ENCODE measurements around the gene VRK1. TPM values are rescaled to one million over a fixed set of nuclear protein-coding genes. Genes with fewer than 3 reads are reported as not detected.

Gene VRK1
- total and polyA plus RNA-seq, 2 of the 4 experiments (the other 2 are of a cell fraction), result 14.2 to 19.9 TPM

DNA sequence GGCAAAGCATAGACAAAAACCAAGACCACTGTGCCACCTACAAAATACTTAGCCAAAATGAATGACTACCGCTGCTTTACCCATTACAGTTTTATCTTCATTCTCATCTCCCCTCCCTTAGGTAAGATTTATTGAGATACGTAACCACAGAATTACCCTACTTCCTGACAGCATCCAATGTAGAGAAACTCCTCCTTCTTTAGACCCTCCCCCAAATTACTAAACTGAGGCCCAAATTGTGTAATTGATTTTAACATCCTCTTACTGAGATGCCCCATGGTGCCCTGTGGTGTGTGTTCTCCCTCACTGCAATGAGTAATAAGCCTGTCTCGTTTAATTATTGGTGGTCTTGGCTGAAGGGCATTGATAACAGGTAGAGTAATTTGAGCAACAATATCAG, 19.1 kb downstream of the VRK1 start:
- POLR2A ChIA-PET (ENCODE audit: unreplicated experiment), result no interaction called here
- Histone ChIP-seq H3K79me1 (ENCODE audit: low read depth in 1 of 2, low read length in 2 of 2) (peaks cover 26 to 29% of the 10 kb centered on the region in 2 experiments), H4K91ac (ENCODE audit: insufficient read depth, low read depth, low read length) (no peak overlapping the region), H3K27ac (ENCODE audit: insufficient read depth, low read length) (no peak overlapping the region), H2AK5ac (ENCODE audit: low read depth, low read length) (no peak overlapping the region), H3K56ac (ENCODE audit: extremely low read depth, insufficient read depth, low read length) (no peak overlapping the region), H3K18ac (ENCODE audit: low read depth, low read length) (no peak overlapping the region), H2AFZ (replicated peaks; ENCODE audit: low read length, poor library complexity) (no peak overlapping the region), H3K4me1 (ENCODE audit: control insufficient read depth, insufficient read depth, low read length) (peaks cover 3% of the 10 kb centered on the region; the same call in 1 of the 2 replicates), H2BK15ac (ENCODE audit: low read depth, low read length) (no peak overlapping the region), H4K20me1 (ENCODE audit: insufficient read depth, low read length) (no peaks in the 10 kb centered on the region), H3K4me3 (ENCODE audit: insufficient read depth, low read depth, low read length) (no peak overlapping the region), H2BK5ac (ENCODE audit: low read depth, low read length, poor library complexity, severe bottlenecking) (no peak overlapping the region), H4K8ac (ENCODE audit: low read depth in 2 of 2, low read length in 2 of 2) (no peak overlapping the region), H3K4ac (ENCODE audit: low read depth, low read length) (no peak overlapping the region), H3K27me3 (ENCODE audit: control insufficient read depth, insufficient read depth, low read length) (no peaks in the 10 kb centered on the region), H3K9me3 (ENCODE audit: control insufficient read depth, insufficient read depth, low read length) (no peaks in the 10 kb centered on the region), H2BK120ac (ENCODE audit: low read depth, low read length) (no peak overlapping the region), H3K9me1 (ENCODE audit: insufficient read depth, low read length) (0 out of 2 replicates have a peak, but pooled peaks cover 5% of the 10 kb centered on the region), H3K9ac (ENCODE audit: low read depth, low read length) (no peak overlapping the region), H3K36me3 (ENCODE audit: control insufficient read depth, insufficient read depth, low read length) (no peaks in the 10 kb centered on the region), H3K4me2 (ENCODE audit: low read depth, low read length) (no peak overlapping the region), H2BK20ac (ENCODE audit: low read depth, low read length) (no peak overlapping the region), H3K23ac (ENCODE audit: low read depth, low read length) (no peak overlapping the region), H2AK9ac (replicated peaks; ENCODE audit: low read depth, low read length, poor library complexity) (no peak overlapping the region), H4K5ac (ENCODE audit: low read depth, low read length) (no peak overlapping the region), H3K14ac (replicated peaks; ENCODE audit: low read depth, low read length) (no peak overlapping the region)
- in situ Hi-C loops (cut with MboI; ENCODE audit: low sequenced_read_pairs) (no loop called here), intact Hi-C loops (cut with micrococcal nuclease) (loop anchor here (5.0 kb wide), 1 partner anchor 341 kb away; no protein-coding TSS in a partner anchor), dilution Hi-C loops (cut with HindIII; ENCODE audit: low sequenced_read_pairs, unreplicated experiment) (no loop called here)
- DNase-seq (no peak), ATAC-seq (ENCODE audit: low read depth) (no peak)
- CTCF ChIA-PET, result no interaction called here
- no TSS peak for BruUV-seq (replicated peaks)
- TF ChIP-seq MAZ (IDR thresholded peaks at IDR 0.05; ENCODE audit: borderline replicate concordance, low read depth, low read length), result no peak
- no peak for TF ChIP-seq CHD1 (IDR thresholded peaks at IDR 0.05; ENCODE audit: low read depth, low read length)
- no peak for TF ChIP-seq FOS (IDR thresholded peaks at IDR 0.05; ENCODE audit: low read depth, low read length)
- TF ChIP-seq MXI1 (IDR thresholded peaks at IDR 0.05; ENCODE audit: borderline replicate concordance, low read depth, low read length), result no peak
- TF ChIP-seq, protein P1, sequence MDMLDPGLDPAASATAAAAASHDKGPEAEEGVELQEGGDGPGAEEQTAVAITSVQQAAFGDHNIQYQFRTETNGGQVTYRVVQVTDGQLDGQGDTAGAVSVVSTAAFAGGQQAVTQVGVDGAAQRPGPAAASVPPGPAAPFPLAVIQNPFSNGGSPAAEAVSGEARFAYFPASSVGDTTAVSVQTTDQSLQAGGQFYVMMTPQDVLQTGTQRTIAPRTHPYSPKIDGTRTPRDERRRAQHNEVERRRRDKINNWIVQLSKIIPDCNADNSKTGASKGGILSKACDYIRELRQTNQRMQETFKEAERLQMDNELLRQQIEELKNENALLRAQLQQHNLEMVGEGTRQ (IDR thresholded peaks at IDR 0.05; ENCODE audit: low read depth, low read length), result no peak
- no peak for TF ChIP-seq CEBPB (IDR thresholded peaks at IDR 0.05; ENCODE audit: low read depth, low read length)
- TF ChIP-seq RFX5 (IDR thresholded peaks at IDR 0.05; ENCODE audit: low read depth, low read length), result no peak
- TF ChIP-seq RAD21 (IDR thresholded peaks at IDR 0.05; ENCODE audit: low read length), result no peak
- no peak for TF ChIP-seq NFE2L2 (IDR thresholded peaks at IDR 0.05; ENCODE audit: low read depth, low read length)
- TF ChIP-seq, protein P2, sequence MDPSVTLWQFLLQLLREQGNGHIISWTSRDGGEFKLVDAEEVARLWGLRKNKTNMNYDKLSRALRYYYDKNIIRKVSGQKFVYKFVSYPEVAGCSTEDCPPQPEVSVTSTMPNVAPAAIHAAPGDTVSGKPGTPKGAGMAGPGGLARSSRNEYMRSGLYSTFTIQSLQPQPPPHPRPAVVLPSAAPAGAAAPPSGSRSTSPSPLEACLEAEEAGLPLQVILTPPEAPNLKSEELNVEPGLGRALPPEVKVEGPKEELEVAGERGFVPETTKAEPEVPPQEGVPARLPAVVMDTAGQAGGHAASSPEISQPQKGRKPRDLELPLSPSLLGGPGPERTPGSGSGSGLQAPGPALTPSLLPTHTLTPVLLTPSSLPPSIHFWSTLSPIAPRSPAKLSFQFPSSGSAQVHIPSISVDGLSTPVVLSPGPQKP (IDR thresholded peaks at IDR 0.05; ENCODE audit: borderline replicate concordance, low read depth, low read length), result no peak
- no CpG with 5 or more reads among the region's 3 CpGs for WGBS, 2 experiments (ENCODE audit: extremely low coverage in 2 of 2, insufficient read length in 1 of 2)
